T-cell (primary cell): Measurements from ENCODE around the gene SMIM29. TPM values are rescaled to one million over a fixed set of nuclear protein-coding genes. Genes with fewer than 3 reads are reported as not detected.

Experiments used
- ATAC-seq, 4 experiments: fragments of 200-7000 bp in 3 of 4; fragments of 150-1000 bp in 1 of 4; cut with Tn5 transposase; replicated peaks in 1 of 4; 1 replicate in 3 of 4; 2 replicates in 1 of 4; pipeline ENCODE4 v1.10.0; 2021; ENCODE audit warnings: moderate library complexity in 3 of 4, mild to moderate bottlenecking in 2 of 4, moderate number of reproducible peaks in 1 of 4
- CTCF ChIA-PET, 2 donors: fragments of 300-600 bp; sonication (Branson Sonifier 250); formaldehyde crosslinking; loops; one replicate each; lab custom pipeline; 2022; ENCODE audit warnings: antibody characterized with exemption in 2 of 2; lab: Charles Lee
- POLR2A ChIA-PET, 2 donors: fragments of 300-600 bp; sonication (Branson Sonifier 250); formaldehyde crosslinking; loops; one replicate each; lab custom pipeline; 2022; ENCODE audit warnings: antibody characterized with exemption in 2 of 2; lab: Charles Lee
- DNase-seq, 35 experiments: peaks; one replicate each; pipeline versions ENCODE4 v3.0.0 to v3.0.0-alpha.2; 2013 to 2023
- H3K27ac ChIP-seq: one replicate; pipeline ENCODE4 v1.5.1; 2013; ENCODE audit warnings: low read length
- H3K27me3 ChIP-seq, 2 experiments: replicated peaks in 1 of 2; 1 replicate in 1 of 2; 2 replicates in 1 of 2; pipeline versions ENCODE4 v1.6.1 to v1.7.0; 2013; ENCODE audit warnings: low read length in 1 of 2, mixed read lengths in 1 of 2; ENCODE audit not compliant: control insufficient read depth in 2 of 2, insufficient read depth in 2 of 2; ENCODE audit errors: extremely low read depth in 1 of 2
- H3K36me3 ChIP-seq, 2 donors: 1 replicate in 1 of 2; 2 replicates in 1 of 2; pipeline versions ENCODE4 v1.6.1 to v1.7.0; 2013; ENCODE audit warnings: low read length in 1 of 2; ENCODE audit not compliant: control insufficient read depth in 2 of 2, insufficient read depth in 1 of 2; ENCODE audit errors: extremely low read depth in 1 of 2
- H3K4me1 ChIP-seq, 2 experiments: 1 replicate in 1 of 2; 2 replicates in 1 of 2; pipeline versions ENCODE4 v1.6.1 to v1.7.0; 2013; ENCODE audit warnings: low read length in 2 of 2, mixed read lengths in 1 of 2; ENCODE audit not compliant: insufficient read depth in 2 of 2, control insufficient read depth in 1 of 2; ENCODE audit errors: extremely low read depth in 1 of 2
- H3K4me3 ChIP-seq, 2 donors: 1 replicate in 1 of 2; 2 replicates in 1 of 2; pipeline versions ENCODE4 v1.5.1 to v1.7.0; 2013; ENCODE audit warnings: mild to moderate bottlenecking in 2 of 2, low read length in 1 of 2, moderate library complexity in 1 of 2; ENCODE audit not compliant: control insufficient read depth in 1 of 2; ENCODE audit errors: extremely low read depth in 1 of 2
- H3K9me3 ChIP-seq: 2 replicates; pipeline ENCODE4 v1.7.0; 2013
- H3K27ac Mint-ChIP-seq, 2 donors: one replicate each; pipeline ENCODE4 v1.8.0; 2020 to 2021; ENCODE audit warnings: mild to moderate bottlenecking in 2 of 2, mixed read lengths in 2 of 2
- H3K27me3 Mint-ChIP-seq, 2 donors: one replicate each; pipeline ENCODE4 v1.8.0; 2021 to 2022; ENCODE audit warnings: mixed read lengths in 2 of 2
- H3K36me3 Mint-ChIP-seq: one replicate; pipeline ENCODE4 v1.8.0; 2021; ENCODE audit warnings: mixed read lengths
- H3K4me1 Mint-ChIP-seq, 3 donors: one replicate each; pipeline ENCODE4 v1.8.0; 2020 to 2022; ENCODE audit warnings: mixed read lengths in 3 of 3, mild to moderate bottlenecking in 1 of 3
- H3K4me3 Mint-ChIP-seq, 3 donors: one replicate each; pipeline ENCODE4 v1.8.0; 2020 to 2022; ENCODE audit warnings: mild to moderate bottlenecking in 3 of 3, mixed read lengths in 3 of 3, moderate library complexity in 3 of 3
- H3K9me3 Mint-ChIP-seq, 3 donors: one replicate each; pipeline ENCODE4 v1.8.0; 2020 to 2022; ENCODE audit warnings: mixed read lengths in 3 of 3
- WGBS: methylation state at CpG from one replicate; pipeline ENCODE4 v1.1.5; 2013; ENCODE audit warnings: missing lambda C conversion rate; ENCODE audit not compliant: insufficient coverage; 5-methylcytosine and 5-hydroxymethylcytosine counted together
- total RNA-seq, 35 experiments: library from RNA in 6 of 35; stranded (reverse) in 6 of 35; fragments of 120-200 nt in 1 of 35; gene quantifications; one replicate each; pipeline versions ENCODE4 v1.2.1 to v1.2.4 and lab custom pipeline; 2013 to 2026

Gene SMIM29
- total RNA-seq, 5 donors from 2014 or later (not counting 1 experiment from before 2014, with no cell fraction given) = 16.4 to 33.8 (median 30.5) TPM

GRCh38 chr6:34241351-34242215 lies 7.2 kb downstream of the SMIM29 start:
- POLR2A ChIA-PET = no interaction called here
- Mint-ChIP-seq H3K4me3 (no peak overlapping the region), H3K27ac (peak overlapping the region; percentile 94 to 96), H3K4me1 (peaks cover 39 to 73% (median 71%) of the 10 kb centered on the region in 3 donors), H3K27me3 (no peaks in the 10 kb centered on the region), H3K9me3 (no peaks in the 10 kb centered on the region), H3K36me3 (peaks cover 15% of the 10 kb centered on the region)
- Histone ChIP-seq H3K36me3 (peaks cover 21 to 40% of the 10 kb centered on the region in 2 donors), H3K27me3 (no peaks in the 10 kb centered on the region), H3K4me1 (peaks cover 17 to 49% of the 10 kb centered on the region in 2 experiments), H3K9me3 (no peaks in the 10 kb centered on the region), H3K27ac (no peak overlapping the region), H3K4me3 (no peak overlapping the region)
- DNase-seq = no peak
- 100% methylated on average over 1 of the region's 13 CpGs for WGBS
- no peak for ATAC-seq
- CTCF ChIA-PET = no interaction called here

- Mint-ChIP-seq H3K9me3 (no peaks in the 10 kb centered on the region), H3K4me1 (peaks cover 41 to 68% (median 67%) of the 10 kb centered on the region in 3 donors), H3K27me3 (no peaks in the 10 kb centered on the region), H3K27ac (peak overlapping the region; percentile 65 to 96), H3K36me3 (peaks cover 15% of the 10 kb centered on the region), H3K4me3 (no peak overlapping the region)
- Histone ChIP-seq H3K9me3 (no peaks in the 10 kb centered on the region), H3K27ac (no peak overlapping the region), H3K27me3 (no peaks in the 10 kb centered on the region), H3K4me3 (no peak overlapping the region), H3K36me3 (peaks cover 21 to 36% of the 10 kb centered on the region in 2 donors), H3K4me1 (peaks cover 17 to 51% of the 10 kb centered on the region in 2 experiments)
- ChIA-PET CTCF (no interaction called here), POLR2A (no interaction called here)
- no peak for DNase-seq
- WGBS = 92% methylated on average over 10 of the region's 22 CpGs
- no peak for ATAC-seq
Measured at GRCh38 chr6:34240329-34241248, 8.2 kb downstream of the SMIM29 start.

GRCh38 chr6:34239893-34240292 lies 8.9 kb downstream of the SMIM29 start:
- WGBS = no CpG with 5 or more reads among the region's 2 CpGs
- H3K4me1 Mint-ChIP-seq = peaks cover 36 to 63% (median 61%) of the 10 kb centered on the region in 3 donors

GRCh38 chr6:34239500-34239825 lies 9.3 kb downstream of the SMIM29 start:
- Histone ChIP-seq H3K4me3 (no peak overlapping the region), H3K27ac (peak overlapping the region; percentile 26), H3K27me3 (no peaks in the 10 kb centered on the region), H3K9me3 (no peaks in the 10 kb centered on the region), H3K4me1 (peaks cover 17 to 57% of the 10 kb centered on the region in 2 experiments), H3K36me3 (peaks cover 21 to 34% of the 10 kb centered on the region in 2 donors)
- DNase-seq (no peak), ATAC-seq (no peak)
- Mint-ChIP-seq H3K27me3 (no peaks in the 10 kb centered on the region), H3K4me3 (peak overlapping the region; percentile 24 to 78 (median 76)), H3K27ac (peak overlapping the region; percentile 89 to 96), H3K9me3 (no peaks in the 10 kb centered on the region), H3K36me3 (peaks cover 15% of the 10 kb centered on the region), H3K4me1 (peaks cover 37 to 62% (median 59%) of the 10 kb centered on the region in 3 donors)
- CTCF ChIA-PET = interaction anchor here in 1 of 2 donors (0.6 kb wide), 1 partner anchor 39 kb away, joined by 3 read pairs; no protein-coding TSS in a partner anchor
- POLR2A ChIA-PET = no interaction called here
- 100% methylated on average over 2 of the region's 3 CpGs for WGBS

More at GRCh38 chr6:34239893-34240292, 8.9 kb downstream of the SMIM29 start:
- POLR2A ChIA-PET = no interaction called here
- CTCF ChIA-PET = interaction anchor here in 1 of 2 donors (0.6 kb wide), 1 partner anchor 39 kb away, joined by 3 read pairs; no protein-coding TSS in a partner anchor
- no peaks in the 10 kb centered on the region for H3K27me3 Mint-ChIP-seq
- ATAC-seq (no peak), DNase-seq (no peak)
- peak overlapping the region; percentile 65 to 96 for H3K27ac Mint-ChIP-seq
- Histone ChIP-seq H3K9me3 (no peaks in the 10 kb centered on the region), H3K27me3 (no peaks in the 10 kb centered on the region), H3K4me3 (no peak overlapping the region), H3K27ac (peak overlapping the region; percentile 26), H3K4me1 (peaks cover 17 to 54% of the 10 kb centered on the region in 2 experiments), H3K36me3 (peaks cover 21 to 34% of the 10 kb centered on the region in 2 donors)
- H3K4me3 Mint-ChIP-seq = no peak overlapping the region
- peaks cover 15% of the 10 kb centered on the region for H3K36me3 Mint-ChIP-seq
- H3K9me3 Mint-ChIP-seq = no peaks in the 10 kb centered on the region

- no peaks in the 10 kb centered on the region for H3K9me3 ChIP-seq
- DNase-seq = peak in 1 of 35 experiments; percentile 4
- CTCF ChIA-PET = no interaction called here
- Mint-ChIP-seq H3K36me3 (peaks cover 15% of the 10 kb centered on the region), H3K27me3 (no peaks in the 10 kb centered on the region), H3K4me1 (peaks cover 43 to 59% (median 57%) of the 10 kb centered on the region in 3 donors), H3K27ac (peak overlapping the region; percentile 89 to 96), H3K4me3 (peak overlapping the region; percentile 76 to 84 (median 78)), H3K9me3 (no peaks in the 10 kb centered on the region)
- no peak for ATAC-seq
- peak overlapping the region; percentile 75 to 86 for H3K4me3 ChIP-seq
- peak overlapping the region; percentile 72 for H3K27ac ChIP-seq
- peaks cover 17 to 32% of the 10 kb centered on the region in 2 donors for H3K36me3 ChIP-seq
- 35% methylated on average over 10 of the region's 14 CpGs for WGBS
- H3K4me1 ChIP-seq = peaks cover 17 to 53% of the 10 kb centered on the region in 2 experiments
- POLR2A ChIA-PET = no interaction called here
- no peaks in the 10 kb centered on the region for H3K27me3 ChIP-seq
Measured at GRCh38 chr6:34238585-34239499, 10.0 kb downstream of the SMIM29 start.
